Smooth muscle cell (in vitro differentiated cells): ENCODE results near the gene PP2D1. TPM values are rescaled to one million over a fixed set of nuclear protein-coding genes. Genes with fewer than 3 reads are reported as not detected.

Experiments
- DNase-seq: peaks from one replicate; lab custom pipeline; 2025; ENCODE audit not compliant: unreplicated experiment; lab: John Stamatoyannopoulos, UW
- H2AFZ ChIP-seq: fragments of 200-600 bp; sonication (generic); 2 replicates; pipeline ENCODE4 v1.6.0; 2016; ENCODE audit warnings: antibody characterized with exemption, low read depth, mild to moderate bottlenecking
- H3F3A ChIP-seq: fragments of 200-600 bp; sonication (generic); 2 replicates; pipeline ENCODE4 v1.6.0; 2017; ENCODE audit warnings: antibody characterized with exemption, low read depth
- H3K27ac ChIP-seq: fragments of 200-600 bp; sonication (generic); 2 replicates; pipeline ENCODE4 v1.5.1; 2016; ENCODE audit warnings: low read depth, mild to moderate bottlenecking
- H3K27me3 ChIP-seq: fragments of 200-600 bp; sonication (generic); 2 replicates; pipeline ENCODE4 v1.6.1; 2016; ENCODE audit warnings: low read depth, mild to moderate bottlenecking
- H3K36me3 ChIP-seq: fragments of 200-600 bp; sonication (generic); 2 replicates; pipeline ENCODE4 v1.5.1; 2016; ENCODE audit warnings: low read depth
- H3K4me1 ChIP-seq: fragments of 200-600 bp; sonication (generic); 2 replicates; pipeline ENCODE4 v1.5.1; 2016; ENCODE audit warnings: low read depth
- H3K4me2 ChIP-seq: fragments of 200-600 bp; sonication (generic); 2 replicates; pipeline ENCODE4 v1.6.0; 2016; ENCODE audit warnings: mild to moderate bottlenecking
- H3K4me3 ChIP-seq: fragments of 200-600 bp; sonication (generic); 2 replicates; pipeline ENCODE4 v1.5.1; 2016; ENCODE audit warnings: mild to moderate bottlenecking
- H3K79me2 ChIP-seq: fragments of 200-600 bp; sonication (generic); 2 replicates; pipeline ENCODE4 v1.6.0; 2016; ENCODE audit warnings: low read depth, mild to moderate bottlenecking
- H3K9ac ChIP-seq: fragments of 200-600 bp; sonication (generic); 2 replicates; pipeline ENCODE4 v1.6.0; 2016; ENCODE audit warnings: low read depth
- H3K9me3 ChIP-seq: fragments of 200-600 bp; sonication (generic); replicated peaks from 2 replicates; pipeline ENCODE4 v1.5.1; 2016; ENCODE audit warnings: low read depth
- H4K20me1 ChIP-seq: fragments of 200-600 bp; sonication (generic); 2 replicates; pipeline ENCODE4 v1.6.0; 2016; ENCODE audit warnings: low read depth
- CTCF ChIP-seq: fragments of 200-600 bp; sonication (generic); IDR thresholded peaks from 2 replicates; pipeline ENCODE4 v1.5.1; 2017; ENCODE audit warnings: borderline replicate concordance, mild to moderate bottlenecking, antibody characterized with exemption; ENCODE audit not compliant: insufficient read depth, poor library complexity, severe bottlenecking
- WGBS: methylation state at CpG from one replicate; pipeline ENCODE4 v1.1.7; 2016; ENCODE audit warnings: low lambda C conversion rate; 5-methylcytosine and 5-hydroxymethylcytosine counted together
- polyA plus RNA-seq: library from polyadenylated mRNA; unstranded; fragments of >200 nt; fragmentation: Nextera tagmentation; extraction: Ambion mirVana; gene quantifications from 2 replicates; pipeline ENCODE4 v1.2.1, GENCODE V29; 2016
- total RNA-seq: library from RNA; depleted of rRNA; stranded (reverse); fragments of >200 nt; gene quantifications from 2 replicates; pipeline ENCODE4 v1.2.3, GENCODE V29; 2014

The PP2D1 gene
- total and polyA plus RNA-seq, 2 experiments from 2014 or later: 0.40 TPM; not detected in 1

GRCh38 chr3:20008646-20009045 is 3.4 kb downstream of the PP2D1 start:
- no peak overlapping the region for H3K9ac ChIP-seq
- H3K4me3 ChIP-seq: no peak overlapping the region
- no peak overlapping the region for H3K27ac ChIP-seq
- H3K4me2 ChIP-seq: no peak overlapping the region
- no peak for TF ChIP-seq CTCF
- H2AFZ ChIP-seq: no peak overlapping the region
- H3F3A ChIP-seq: no peaks in the 10 kb centered on the region
- H3K9me3 ChIP-seq: no peaks in the 10 kb centered on the region
- no peaks in the 10 kb centered on the region for H3K79me2 ChIP-seq
- 85% methylated on average over 2 of the region's 2 CpGs for WGBS
- no peaks in the 10 kb centered on the region for H3K36me3 ChIP-seq
- no peaks in the 10 kb centered on the region for H4K20me1 ChIP-seq
- no peaks in the 10 kb centered on the region for H3K4me1 ChIP-seq
- no peaks in the 10 kb centered on the region for H3K27me3 ChIP-seq
- no peak for DNase-seq

GRCh38 chr3:20007960-20008359 is 4.1 kb downstream of the PP2D1 start:
- no peak overlapping the region for H3K27ac ChIP-seq
- no peak overlapping the region for H3K9ac ChIP-seq
- no peaks in the 10 kb centered on the region for H3K27me3 ChIP-seq
- no peak for TF ChIP-seq CTCF
- no peaks in the 10 kb centered on the region for H3K4me1 ChIP-seq
- no peaks in the 10 kb centered on the region for H3F3A ChIP-seq
- no peaks in the 10 kb centered on the region for H3K9me3 ChIP-seq
- H4K20me1 ChIP-seq: no peaks in the 10 kb centered on the region
- no peak for DNase-seq
- H2AFZ ChIP-seq: no peak overlapping the region
- H3K4me3 ChIP-seq: no peak overlapping the region
- no peaks in the 10 kb centered on the region for H3K36me3 ChIP-seq
- no peaks in the 10 kb centered on the region for H3K79me2 ChIP-seq
- H3K4me2 ChIP-seq: no peak overlapping the region
- WGBS: 98% methylated on average over 20 of the region's 20 CpGs

- no peaks in the 10 kb centered on the region for H3K9me3 ChIP-seq
- 74% methylated on average over 3 of the region's 3 CpGs for WGBS
Measured at GRCh38 chr3:20001932-20002331, 10.1 kb downstream of the PP2D1 start.

More at GRCh38 chr3:20001932-20002331, 10.1 kb downstream of the PP2D1 start:
- Histone ChIP-seq H3K27me3 (no peaks in the 10 kb centered on the region), H3K27ac (no peak overlapping the region), H3K79me2 (no peaks in the 10 kb centered on the region), H3K9ac (no peak overlapping the region), H3K36me3 (no peaks in the 10 kb centered on the region), H2AFZ (no peak overlapping the region), H3K4me3 (no peak overlapping the region), H3K4me1 (no peaks in the 10 kb centered on the region), H3F3A (no peaks in the 10 kb centered on the region), H4K20me1 (no peaks in the 10 kb centered on the region), H3K4me2 (no peak overlapping the region)
- no peak for DNase-seq
- TF ChIP-seq CTCF: no peak
